Glutamatergic neuron (in vitro differentiated cells): ENCODE measurements around the gene DPH1. TPM values are rescaled to one million over a fixed set of nuclear protein-coding genes. Genes with fewer than 3 reads are reported as not detected.

Experiments used
- DNase-seq: peaks from one replicate; pipeline ENCODE4 v3.0.0; 2022
- H3K27ac Mint-ChIP-seq: one replicate; pipeline ENCODE4 v1.8.0; 2020; ENCODE audit warnings: mild to moderate bottlenecking, mixed read lengths, inconsistent platforms; ENCODE audit not compliant: unreplicated experiment
- H3K27me3 Mint-ChIP-seq: one replicate; pipeline ENCODE4 v1.8.0; 2020; ENCODE audit warnings: mild to moderate bottlenecking, moderate library complexity, mixed read lengths, inconsistent platforms; ENCODE audit not compliant: unreplicated experiment
- H3K36me3 Mint-ChIP-seq: one replicate; pipeline ENCODE4 v1.8.0; 2020; ENCODE audit warnings: mild to moderate bottlenecking, mixed read lengths, inconsistent platforms; ENCODE audit not compliant: unreplicated experiment
- H3K4me1 Mint-ChIP-seq: one replicate; pipeline ENCODE4 v1.8.0; 2020; ENCODE audit warnings: mild to moderate bottlenecking, low read depth, mixed read lengths, inconsistent platforms; ENCODE audit not compliant: unreplicated experiment
- H3K4me3 Mint-ChIP-seq: one replicate; pipeline ENCODE4 v1.8.0; 2020; ENCODE audit warnings: mild to moderate bottlenecking, mixed read lengths, inconsistent platforms; ENCODE audit not compliant: unreplicated experiment
- H3K9me3 Mint-ChIP-seq: one replicate; pipeline ENCODE4 v1.8.0; 2020; ENCODE audit warnings: mild to moderate bottlenecking, moderate library complexity, mixed read lengths, inconsistent platforms; ENCODE audit not compliant: unreplicated experiment
- CTCF ChIP-seq: fragments of 200-600 bp; sonication (generic); IDR thresholded peaks from one replicate; pipeline ENCODE4 v1.5.0; 2021; ENCODE audit not compliant: partially characterized antibody, unreplicated experiment
- total RNA-seq: library from RNA; stranded (reverse); fragmentation: NEBNext Ultra II Directional; extraction: Animal tissue kit (Norgen Biotek cat#: 25700); gene quantifications from one replicate; pipeline ENCODE4 v1.2.1, GENCODE V29; 2021; ENCODE audit not compliant: unreplicated experiment

DPH1 gene
- total RNA-seq, 1 donor from 2014 or later = 36.4 TPM

- H3K27me3 Mint-ChIP-seq = peaks cover 3% of the 10 kb centered on the region
- H3K9me3 Mint-ChIP-seq = peaks cover 1% of the 10 kb centered on the region
- H3K27ac Mint-ChIP-seq = peak overlapping the region; percentile 64
- peaks cover 9% of the 10 kb centered on the region for H3K4me1 Mint-ChIP-seq
- no peaks in the 10 kb centered on the region for H3K36me3 Mint-ChIP-seq
- DNase-seq = no peak
- H3K4me3 Mint-ChIP-seq = peak overlapping the region; percentile 76
- TF ChIP-seq CTCF = no peak
Observed at GRCh38 chr17:2040219-2040827, 10.4 kb downstream of the DPH1 start.

GRCh38 chr17:2040942-2041560, 11.1 kb downstream of the DPH1 start:
- Mint-ChIP-seq H3K4me1 (peaks cover 9% of the 10 kb centered on the region), H3K27ac (peak overlapping the region; percentile 64), H3K36me3 (no peaks in the 10 kb centered on the region), H3K9me3 (peaks cover 1% of the 10 kb centered on the region), H3K27me3 (peaks cover 3% of the 10 kb centered on the region), H3K4me3 (peak overlapping the region; percentile 76)
- no peak for TF ChIP-seq CTCF
- DNase-seq = no peak

- peak within 1 kb of the TSS; percentile 86 for H3K27ac Mint-ChIP-seq
- peak within 1 kb of the TSS; percentile 90 for H3K4me3 Mint-ChIP-seq
- H3K27me3 Mint-ChIP-seq = peaks cover 3% of the 10 kb centered on the region
- no peaks in the 10 kb centered on the region for H3K36me3 Mint-ChIP-seq
- peak; percentile 31 for TF ChIP-seq CTCF
- H3K4me1 Mint-ChIP-seq = peaks cover 7% of the 10 kb centered on the region
- DNase-seq = peak; percentile 96
- no peaks in the 10 kb centered on the region for H3K9me3 Mint-ChIP-seq
Observed at GRCh38 chr17:2041561-2042389, 11.8 kb downstream of the DPH1 start, which contains the start of gene OVCA2. Gene OVCA2 (plus strand): TSS chr17:2042022. CDS start chr17:2042048, 26 bp downstream.

- Mint-ChIP-seq H3K36me3 (no peaks in the 10 kb centered on the region), H3K9me3 (no peaks in the 10 kb centered on the region), H3K27ac (peak overlapping the region; percentile 86), H3K4me1 (peaks cover 7% of the 10 kb centered on the region), H3K4me3 (peak overlapping the region; percentile 90), H3K27me3 (peaks cover 3% of the 10 kb centered on the region)
- DNase-seq = no peak
- TF ChIP-seq CTCF = no peak
Observed at GRCh38 chr17:2042390-2042847, 12.5 kb downstream of the DPH1 start.

- H3K27me3 Mint-ChIP-seq = peaks cover 5% of the 10 kb centered on the region
- no peaks in the 10 kb centered on the region for H3K36me3 Mint-ChIP-seq
- H3K27ac Mint-ChIP-seq = peak overlapping the region; percentile 86
- peak overlapping the region; percentile 90 for H3K4me3 Mint-ChIP-seq
- no peaks in the 10 kb centered on the region for H3K9me3 Mint-ChIP-seq
- no peak for DNase-seq
- no peak for TF ChIP-seq CTCF
- peaks cover 7% of the 10 kb centered on the region for H3K4me1 Mint-ChIP-seq
Observed at GRCh38 chr17:2042933-2043332, 13.0 kb downstream of the DPH1 start.
